ENCODE results near the gene ELOF1.

DNA sequence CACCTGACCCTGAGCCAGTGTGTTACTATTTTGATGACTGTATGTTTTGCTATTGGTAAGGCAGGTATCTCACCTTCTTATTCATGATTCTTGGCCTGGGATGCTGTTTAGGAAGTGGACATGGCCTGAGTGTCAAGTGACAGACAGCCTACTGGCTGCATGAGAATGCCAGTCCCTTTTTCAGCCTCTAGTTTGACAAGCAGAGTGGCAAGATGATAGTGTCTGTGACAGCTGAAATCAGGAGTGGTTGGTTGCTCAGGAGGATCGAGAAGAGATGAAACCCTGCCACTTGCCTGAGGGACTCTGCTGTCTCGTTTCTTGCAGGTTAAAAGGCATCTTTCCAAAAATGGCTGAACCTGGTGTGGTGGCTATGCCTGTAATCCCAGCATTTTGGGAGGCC lies 7.1 kb upstream of the ELOF1 start:
- TF ChIP-seq, protein P1, sequence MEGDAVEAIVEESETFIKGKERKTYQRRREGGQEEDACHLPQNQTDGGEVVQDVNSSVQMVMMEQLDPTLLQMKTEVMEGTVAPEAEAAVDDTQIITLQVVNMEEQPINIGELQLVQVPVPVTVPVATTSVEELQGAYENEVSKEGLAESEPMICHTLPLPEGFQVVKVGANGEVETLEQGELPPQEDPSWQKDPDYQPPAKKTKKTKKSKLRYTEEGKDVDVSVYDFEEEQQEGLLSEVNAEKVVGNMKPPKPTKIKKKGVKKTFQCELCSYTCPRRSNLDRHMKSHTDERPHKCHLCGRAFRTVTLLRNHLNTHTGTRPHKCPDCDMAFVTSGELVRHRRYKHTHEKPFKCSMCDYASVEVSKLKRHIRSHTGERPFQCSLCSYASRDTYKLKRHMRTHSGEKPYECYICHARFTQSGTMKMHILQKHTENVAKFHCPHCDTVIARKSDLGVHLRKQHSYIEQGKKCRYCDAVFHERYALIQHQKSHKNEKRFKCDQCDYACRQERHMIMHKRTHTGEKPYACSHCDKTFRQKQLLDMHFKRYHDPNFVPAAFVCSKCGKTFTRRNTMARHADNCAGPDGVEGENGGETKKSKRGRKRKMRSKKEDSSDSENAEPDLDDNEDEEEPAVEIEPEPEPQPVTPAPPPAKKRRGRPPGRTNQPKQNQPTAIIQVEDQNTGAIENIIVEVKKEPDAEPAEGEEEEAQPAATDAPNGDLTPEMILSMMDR (IDR thresholded peaks at IDR 0.05): no peak
- TF ChIP-seq POLR2A (IDR thresholded peaks at IDR 0.05): no peak

All from Peyer's patch (tissue), 4 donors.